ENCODE data around the gene ICAM5.
"Not testable (repeated sequence)": the region's sequence is repeated elsewhere in the genome, so short reads cannot be mapped to it uniquely, and the experiment has no call there.

Gene ICAM5

DNA sequence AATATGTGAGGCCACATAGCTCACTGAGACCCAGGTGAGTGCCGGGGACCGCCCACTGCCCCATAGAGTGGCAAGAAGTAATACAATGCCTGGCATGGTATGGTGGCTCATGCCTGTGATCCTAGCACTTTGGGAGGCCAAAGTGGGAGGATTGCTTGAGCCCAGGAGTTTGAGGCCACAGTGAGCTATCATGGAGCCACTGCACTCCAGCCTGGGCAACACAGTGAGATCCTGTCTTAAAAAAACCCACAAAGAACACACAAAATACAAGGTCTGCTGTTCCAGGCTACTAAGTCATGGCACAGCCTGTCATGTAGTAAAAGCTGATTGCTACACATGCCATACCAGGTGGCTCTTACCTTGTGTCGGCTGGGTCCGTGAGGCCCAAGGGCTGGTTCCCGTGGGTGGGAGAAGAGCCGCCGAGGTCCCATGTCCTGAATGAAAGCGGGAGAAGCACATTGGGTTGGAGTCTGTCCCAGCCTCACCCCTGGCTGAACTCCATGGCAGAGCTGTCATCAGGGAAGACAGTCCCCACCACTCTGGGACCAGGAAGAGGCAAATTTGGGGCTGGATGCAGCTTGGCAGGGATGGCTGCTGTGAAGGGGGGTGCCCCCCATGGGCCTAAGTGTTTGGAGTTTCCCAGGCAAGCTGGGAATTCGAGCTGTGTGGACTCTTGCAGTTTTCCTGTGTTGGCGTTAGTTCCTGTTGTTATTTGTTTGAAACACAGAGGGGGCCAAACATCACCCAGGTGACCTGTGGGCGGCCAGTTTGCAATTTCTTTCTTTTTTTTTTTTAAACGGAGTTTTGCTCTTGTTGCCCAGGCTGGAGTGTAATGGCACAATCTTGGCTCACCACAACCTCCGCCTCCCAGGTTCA, 29.3 kb downstream of the ICAM5 start:
- no peak for DNase-seq (ENCODE audit: low spot score)

DNA sequence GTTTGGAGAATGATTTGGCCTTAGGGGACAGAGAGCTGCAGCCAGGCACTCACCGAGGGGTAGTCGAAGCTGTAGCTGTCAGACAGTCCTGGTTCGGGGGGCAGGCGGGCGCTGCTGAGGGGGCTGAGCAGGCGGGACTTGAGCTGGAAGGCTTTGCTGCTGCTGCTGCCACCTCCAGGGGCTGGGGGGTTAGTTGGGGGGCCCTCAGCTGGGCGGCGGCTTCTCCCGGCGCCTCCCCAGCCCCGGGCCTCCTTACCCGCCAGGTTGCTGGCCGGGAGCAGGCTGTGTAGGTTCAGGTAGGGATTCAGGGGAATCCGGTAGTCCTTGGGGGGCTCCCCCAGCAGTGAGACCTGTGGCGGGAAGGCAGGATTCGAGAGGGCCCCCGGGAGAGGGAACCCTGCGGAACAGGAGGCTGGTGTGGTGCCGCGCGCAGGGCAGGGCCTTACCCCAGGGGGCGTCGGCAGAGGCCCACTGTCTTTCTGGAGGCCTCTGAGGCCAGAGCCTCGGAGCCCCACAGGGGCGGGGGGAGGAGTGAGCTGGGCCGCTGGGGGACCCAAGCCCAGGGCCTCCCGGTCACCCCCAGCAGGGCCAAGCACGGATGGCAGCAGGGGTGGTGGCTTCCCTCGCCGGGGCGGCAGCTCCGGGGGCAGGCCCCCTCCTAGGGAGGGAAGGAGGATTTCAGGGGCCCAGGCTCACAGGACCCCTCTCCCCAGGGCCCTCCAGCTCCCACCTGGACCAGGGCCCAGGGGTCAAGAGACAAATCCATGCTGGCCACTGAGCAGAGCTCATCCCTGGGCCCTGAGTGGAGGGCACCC, 31.1 kb downstream of the ICAM5 start:
- no peak for DNase-seq (ENCODE audit: low spot score)

DNA sequence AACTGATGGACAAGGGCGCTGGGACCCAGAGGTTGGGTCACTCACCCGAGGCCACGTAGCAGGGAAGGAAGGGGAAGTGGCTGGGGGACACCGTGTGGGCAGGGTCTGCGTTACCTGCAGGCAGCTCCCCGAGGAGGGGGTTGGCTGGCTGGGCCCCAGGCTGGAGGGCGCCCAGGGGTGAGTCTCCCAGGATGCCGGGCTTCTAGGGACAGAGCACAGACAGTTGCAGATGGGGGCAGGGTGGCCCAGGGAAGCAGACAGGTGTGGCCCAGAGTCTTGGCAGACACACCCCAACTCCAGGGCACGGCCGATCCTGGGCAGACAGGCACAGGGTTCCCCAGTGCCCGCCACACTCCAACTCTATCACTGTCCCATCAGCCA, 31.7 kb downstream of the ICAM5 start:
- no peak for DNase-seq (ENCODE audit: low spot score)

GRCh38 chr19:10321874-10322835, 32.4 kb downstream of the ICAM5 start:
- DNase-seq (ENCODE audit: low spot score): no peak

DNA sequence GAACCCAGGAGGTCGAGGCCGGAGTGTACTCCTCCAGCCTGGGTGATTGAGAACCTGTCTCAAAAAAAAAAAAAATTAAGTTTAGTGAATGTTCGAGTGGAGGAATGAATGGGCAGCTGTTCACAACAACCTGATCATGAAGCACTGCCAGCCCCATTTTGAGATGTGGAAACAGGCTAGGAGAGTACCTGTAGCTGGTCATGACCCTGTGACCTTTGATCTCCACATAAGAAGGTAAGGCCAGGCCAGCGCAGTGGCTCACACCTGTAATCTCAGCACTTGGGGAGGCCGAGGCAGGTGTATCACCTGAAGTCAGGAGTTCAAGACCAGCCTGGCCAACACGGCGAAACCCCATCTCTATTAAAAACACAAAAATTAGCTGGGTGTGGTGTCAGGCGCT, 36.0 kb downstream of the ICAM5 start:
- DNase-seq (ENCODE audit: low spot score): no peak

GRCh38 chr19:10327793-10328192, 38.0 kb downstream of the ICAM5 start:
- DNase-seq (ENCODE audit: low spot score): no peak

DNA sequence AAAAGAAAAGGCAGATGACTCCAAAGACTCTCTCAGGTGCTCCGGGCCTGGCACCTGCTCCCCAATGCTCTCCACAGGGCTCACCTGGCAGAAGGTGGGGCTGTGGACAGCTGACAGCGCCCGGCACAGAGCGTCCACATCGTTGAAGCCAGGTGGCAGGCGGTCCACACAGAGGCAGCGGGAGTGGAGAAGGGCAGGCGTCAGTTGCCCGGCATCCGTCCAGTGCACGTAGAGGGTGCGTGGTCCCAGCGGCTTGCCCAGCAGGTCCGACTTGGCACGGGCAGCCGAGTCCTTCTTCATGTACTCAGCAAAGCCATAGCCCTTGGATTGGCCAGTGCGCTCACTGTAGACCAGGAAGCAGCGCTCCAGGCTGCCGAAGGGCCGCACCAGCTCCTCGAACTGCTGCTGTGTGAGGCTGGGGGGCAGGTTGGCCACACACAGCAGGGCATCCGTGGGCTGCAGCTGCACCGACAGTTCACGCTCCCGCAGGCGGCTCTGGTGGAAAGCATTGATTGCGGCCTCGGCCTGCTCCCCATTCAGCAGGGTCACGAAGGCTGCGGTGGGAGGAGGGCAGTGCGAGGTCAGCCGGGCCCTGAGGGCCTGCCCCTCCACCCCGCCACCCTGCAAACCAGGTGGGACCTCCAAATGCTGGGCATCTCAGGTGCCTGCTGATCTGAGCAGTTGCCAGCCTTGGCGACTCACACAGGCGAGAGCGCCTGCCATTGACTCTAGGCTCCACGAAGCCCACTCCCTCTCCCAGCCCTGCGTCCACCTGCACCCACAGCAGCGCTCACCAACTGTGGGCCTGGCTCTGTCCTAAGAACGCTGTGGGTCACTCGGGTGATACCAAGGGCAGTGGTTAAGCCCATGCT, 39.0 kb downstream of the ICAM5 start:
- no peak for DNase-seq (ENCODE audit: low spot score)

GRCh38 chr19:10329555-10329954, 39.8 kb downstream of the ICAM5 start:
- no peak for DNase-seq (ENCODE audit: low spot score)

DNA sequence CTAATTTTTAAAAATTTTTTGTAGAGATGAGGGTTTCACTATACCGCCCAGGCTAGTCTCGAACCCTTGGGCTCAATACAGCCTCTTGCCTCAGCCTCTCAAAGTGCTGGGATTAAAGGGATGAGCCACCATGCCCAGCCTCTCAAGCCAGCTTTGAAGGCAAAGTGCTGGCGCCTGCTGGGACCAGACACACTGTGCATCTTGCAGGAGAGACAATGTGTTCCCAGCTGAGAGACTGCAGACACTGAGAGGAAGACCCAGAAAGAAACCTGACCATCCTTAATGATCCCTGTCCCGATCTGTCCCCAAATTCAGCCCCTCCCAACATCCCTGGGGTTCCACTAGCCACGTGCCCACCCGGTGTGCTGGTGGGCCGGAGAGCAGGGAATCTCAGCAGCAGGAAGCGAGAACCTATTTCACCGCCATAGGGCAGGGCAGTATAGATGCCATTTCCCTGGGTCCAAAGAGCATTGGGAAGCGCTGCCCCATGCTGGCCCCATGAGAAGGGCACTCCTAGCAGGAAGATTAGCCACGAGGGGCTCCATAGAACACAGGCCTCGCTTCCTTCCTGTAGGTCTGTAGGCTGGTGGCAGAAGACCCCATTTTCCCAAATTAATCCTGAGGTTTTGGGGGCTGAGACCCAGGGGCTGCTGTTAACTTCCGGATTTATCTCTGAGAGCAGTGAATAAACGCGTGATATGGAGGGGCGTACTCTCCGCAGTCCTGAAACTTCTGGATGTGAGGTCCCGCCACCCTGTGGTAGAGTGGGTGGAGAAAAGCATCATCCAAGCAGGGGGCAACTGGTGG, 42.6 kb downstream of the ICAM5 start:
- no peak for DNase-seq (ENCODE audit: low spot score)

- peak; percentile 98 for DNase-seq (ENCODE audit: low spot score)
Measured at GRCh38 chr19:10332965-10333757, 43.4 kb downstream of the ICAM5 start, which contains the start of gene RAVER1. TSS of gene RAVER1 (minus strand) at chr19:10333529. CDS start at chr19:10333507, 22 bp downstream.

DNA sequence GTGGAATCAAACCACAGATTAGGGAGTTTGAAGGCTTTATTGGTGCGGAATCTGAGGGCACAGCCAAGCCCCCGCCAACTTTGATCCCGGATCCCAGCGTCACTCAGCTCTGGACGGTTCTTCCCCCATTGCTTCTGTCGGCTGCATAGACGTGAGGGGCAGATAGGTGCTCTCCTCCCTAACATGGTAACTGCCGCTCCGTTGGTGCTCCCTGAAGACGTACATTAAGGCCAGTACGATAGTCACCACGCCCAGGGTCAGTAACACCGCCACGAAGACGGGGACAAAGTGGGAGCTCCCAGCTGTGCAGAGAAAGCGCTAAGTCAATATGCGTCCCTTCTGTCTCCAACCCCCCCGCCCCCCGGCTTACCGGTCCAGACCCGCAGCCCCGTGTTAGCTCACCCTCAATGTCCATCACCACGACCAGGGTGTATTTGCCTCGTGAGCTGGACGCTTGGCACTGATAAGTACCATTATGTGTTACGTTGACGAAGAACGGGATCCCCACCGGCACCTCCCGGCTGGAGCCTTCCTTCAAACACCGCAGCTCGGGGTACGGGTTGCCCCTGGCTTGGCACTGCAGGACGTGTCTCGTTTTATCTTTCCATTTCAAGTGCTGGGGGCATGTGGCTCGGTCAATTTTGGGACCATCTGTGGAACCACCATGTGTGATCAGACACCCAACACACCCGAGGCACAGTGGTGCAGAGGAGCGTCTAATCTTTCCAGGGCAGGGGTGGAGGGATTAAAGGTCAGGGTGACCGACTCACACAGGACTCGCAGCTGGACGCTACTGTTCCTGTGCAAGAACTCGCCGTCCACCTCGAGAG, 44.2 kb downstream of the ICAM5 start:
- peak; percentile 24 for DNase-seq (ENCODE audit: low spot score)

DNA sequence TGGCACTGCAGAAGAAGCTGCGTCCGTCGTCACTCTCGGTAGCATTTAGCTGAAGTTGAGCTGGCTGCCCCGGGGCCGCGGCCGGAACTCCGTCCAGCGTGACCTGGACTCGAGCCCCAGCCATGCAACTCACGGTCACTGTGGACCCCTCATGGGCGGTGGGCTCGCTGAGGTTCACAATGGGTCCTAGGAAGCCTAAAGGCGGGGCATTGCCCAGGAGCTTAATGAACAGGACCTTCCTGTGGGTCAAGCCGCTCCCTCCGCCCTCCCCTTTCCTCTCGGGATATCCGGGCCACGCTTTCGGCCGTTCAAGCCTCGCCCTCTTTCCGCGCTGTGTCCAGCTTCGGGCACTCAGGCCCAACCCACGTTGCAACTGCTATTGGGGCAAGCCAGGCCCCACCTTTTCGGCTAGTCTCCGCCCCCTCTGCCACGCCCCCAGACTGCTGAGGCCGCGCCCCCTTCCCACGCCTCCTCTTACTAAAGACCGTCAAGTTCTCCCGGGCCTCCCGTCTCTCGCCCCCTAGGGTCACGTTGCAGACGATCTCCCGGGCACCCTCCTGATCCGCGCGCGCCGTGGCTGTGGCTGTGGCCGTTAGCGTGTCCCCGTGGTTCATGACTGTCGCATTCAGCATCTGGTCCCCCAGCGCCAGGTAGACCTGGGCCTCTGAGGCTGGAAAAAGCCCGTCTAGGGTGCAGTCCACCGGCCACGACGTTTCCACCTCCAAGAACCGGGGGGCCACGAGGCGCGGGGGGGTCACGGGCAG, 45.0 kb downstream of the ICAM5 start:
- DNase-seq (ENCODE audit: low spot score): peak; percentile 88

DNA sequence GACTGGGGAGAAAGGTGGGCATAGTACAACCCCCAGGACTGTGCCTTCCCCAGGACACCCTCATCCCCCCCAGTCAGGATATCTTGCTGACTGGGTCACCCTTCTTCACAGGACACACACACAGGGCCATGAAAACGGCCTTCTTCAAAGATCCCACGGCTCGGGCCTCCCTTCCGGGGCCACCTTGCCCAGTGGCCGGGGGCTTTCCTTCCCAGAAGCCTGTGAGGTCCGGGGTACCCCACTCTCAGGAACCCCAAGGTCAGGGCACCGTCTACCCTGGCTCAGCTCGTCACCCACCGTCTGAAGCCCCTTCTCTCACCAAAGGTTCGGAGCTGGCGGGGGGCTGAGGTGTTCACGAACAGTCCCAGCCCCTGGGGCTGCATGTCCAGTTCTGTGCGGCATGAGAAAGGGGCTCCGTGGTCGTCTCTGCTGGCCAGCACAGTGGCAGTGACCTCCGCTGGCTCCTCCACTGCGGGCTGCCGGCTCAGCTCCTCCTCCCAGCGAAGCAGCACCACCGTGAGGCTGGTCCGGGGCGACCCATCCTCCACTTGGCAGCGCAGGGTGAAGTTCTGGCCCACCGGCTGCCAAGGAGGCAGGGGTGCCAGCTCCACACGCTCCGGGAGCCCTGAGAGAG, 45.7 kb downstream of the ICAM5 start:
- DNase-seq (ENCODE audit: low spot score): no peak

GRCh38 chr19:10336725-10337124, 47.0 kb downstream of the ICAM5 start:
- DNase-seq (ENCODE audit: low spot score): not testable (repeated sequence)

- no peak for DNase-seq (ENCODE audit: low spot score)
Measured at GRCh38 chr19:10338940-10339339, 49.2 kb downstream of the ICAM5 start.

- DNase-seq (ENCODE audit: low spot score): no peak
Measured at GRCh38 chr19:10339380-10339960, 49.7 kb downstream of the ICAM5 start, which contains the start of gene ICAM3. TSS of gene ICAM3 (minus strand) at chr19:10339624. CDS start at chr19:10339614, 10 bp downstream.
